Measurements from ENCODE around the gene DNAJC13. TPM values are rescaled to one million over a fixed set of nuclear protein-coding genes. Genes with fewer than 3 reads are reported as not detected.
A peak's percentile ranks its signal among the peaks of the same experiment; 100 is the strongest.

The DNAJC13 gene
- polyA plus RNA-seq, 3 donors: 18.7 to 32.3 (median 20.8) TPM

DNA sequence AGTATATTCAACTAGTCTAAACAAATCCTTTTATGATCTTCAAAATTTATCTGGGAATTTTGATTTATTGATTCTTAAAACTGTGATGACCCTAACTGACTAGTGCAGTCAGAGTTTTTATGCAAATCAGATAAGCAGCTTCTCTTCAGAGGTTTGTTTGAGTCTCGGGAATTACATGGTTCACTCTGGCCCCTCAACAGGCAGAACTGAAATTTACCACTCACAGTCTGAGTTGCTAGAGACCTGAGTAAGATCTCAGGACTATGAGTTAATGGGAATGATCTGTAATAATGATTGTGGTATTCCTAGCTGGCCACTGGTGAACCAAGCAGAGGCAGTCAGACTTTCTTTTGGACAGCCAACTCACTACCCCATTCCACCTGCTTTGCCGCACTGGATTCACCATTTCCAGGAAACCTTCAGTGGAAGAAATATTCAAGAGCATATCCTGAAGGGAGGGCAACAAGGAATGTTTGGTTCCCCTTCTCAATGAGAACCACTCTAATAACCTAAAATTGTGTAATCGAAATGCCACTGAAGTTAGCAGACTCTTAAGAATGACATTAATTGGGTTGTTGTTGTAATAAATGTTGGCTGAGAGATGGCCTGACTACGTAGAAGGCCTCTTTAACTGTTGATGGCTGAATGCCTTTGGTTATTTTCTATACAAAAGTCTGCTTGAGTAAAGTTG lies 11.5 kb upstream of the DNAJC13 start:
- TF ChIP-seq, protein P1, sequence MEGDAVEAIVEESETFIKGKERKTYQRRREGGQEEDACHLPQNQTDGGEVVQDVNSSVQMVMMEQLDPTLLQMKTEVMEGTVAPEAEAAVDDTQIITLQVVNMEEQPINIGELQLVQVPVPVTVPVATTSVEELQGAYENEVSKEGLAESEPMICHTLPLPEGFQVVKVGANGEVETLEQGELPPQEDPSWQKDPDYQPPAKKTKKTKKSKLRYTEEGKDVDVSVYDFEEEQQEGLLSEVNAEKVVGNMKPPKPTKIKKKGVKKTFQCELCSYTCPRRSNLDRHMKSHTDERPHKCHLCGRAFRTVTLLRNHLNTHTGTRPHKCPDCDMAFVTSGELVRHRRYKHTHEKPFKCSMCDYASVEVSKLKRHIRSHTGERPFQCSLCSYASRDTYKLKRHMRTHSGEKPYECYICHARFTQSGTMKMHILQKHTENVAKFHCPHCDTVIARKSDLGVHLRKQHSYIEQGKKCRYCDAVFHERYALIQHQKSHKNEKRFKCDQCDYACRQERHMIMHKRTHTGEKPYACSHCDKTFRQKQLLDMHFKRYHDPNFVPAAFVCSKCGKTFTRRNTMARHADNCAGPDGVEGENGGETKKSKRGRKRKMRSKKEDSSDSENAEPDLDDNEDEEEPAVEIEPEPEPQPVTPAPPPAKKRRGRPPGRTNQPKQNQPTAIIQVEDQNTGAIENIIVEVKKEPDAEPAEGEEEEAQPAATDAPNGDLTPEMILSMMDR (IDR thresholded peaks at IDR 0.05): no peak
- no peak overlapping the region for H3K4me3 ChIP-seq (replicated peaks in 1 of 3; ENCODE audit: low read depth in 2 of 3, low read length in 3 of 3)
- H3K4me3 Mint-ChIP-seq: no peak overlapping the region
- H3K9ac ChIP-seq (ENCODE audit: insufficient read depth, low read length, poor library complexity, severe bottlenecking): no peak overlapping the region
- H3K27ac Mint-ChIP-seq: peak overlapping the region in 1 of 7 donors; percentile 29
- H3K9me3 Mint-ChIP-seq: peaks cover 0 to 3% (median 2%) of the 10 kb centered on the region in 7 donors
- DNase-seq: no peak
- H3K4me1 Mint-ChIP-seq: peaks cover 23% of the 10 kb centered on the region
- no peaks in the 10 kb centered on the region for H3K9me3 ChIP-seq (replicated peaks in 1 of 2; ENCODE audit: control insufficient read depth in 1 of 2, insufficient read depth in 1 of 2, low read length in 2 of 2)
- H3K4me1 ChIP-seq (ENCODE audit: control insufficient read depth in 1 of 2, insufficient read depth in 2 of 2, low read length in 2 of 2): peaks cover 18 to 25% of the 10 kb centered on the region in 2 donors
- H3K27ac ChIP-seq (ENCODE audit: low read depth in 1 of 2, low read length in 2 of 2): no peak overlapping the region
- no peaks in the 10 kb centered on the region for H3K27me3 ChIP-seq (ENCODE audit: control insufficient read depth in 2 of 2, insufficient read depth in 2 of 2, low read length in 2 of 2)
- no peaks in the 10 kb centered on the region for H3K36me3 Mint-ChIP-seq
- no peak overlapping the region for H3K4me2 ChIP-seq (replicated peaks; ENCODE audit: extremely low read depth, low read length, poor library complexity, severe bottlenecking)
- 20% methylated on average over 1 of the region's 4 CpGs for WGBS (ENCODE audit: insufficient coverage)
- H3K79me2 ChIP-seq (ENCODE audit: insufficient read depth, low read length): no peaks in the 10 kb centered on the region
- no peaks in the 10 kb centered on the region for H3K36me3 ChIP-seq (replicated peaks in 1 of 2; ENCODE audit: control insufficient read depth in 1 of 2, insufficient read depth in 2 of 2, low read length in 2 of 2)
- H4K20me1 ChIP-seq (ENCODE audit: insufficient read depth, low read length): no peaks in the 10 kb centered on the region
- intact Hi-C loops (cut with micrococcal nuclease): no loop called here
- H2AFZ ChIP-seq (ENCODE audit: insufficient read depth, low read depth, low read length, poor library complexity, severe bottlenecking): no peak overlapping the region
- H3K27me3 Mint-ChIP-seq (ENCODE audit: low read depth in 3 of 3): no peaks in the 10 kb centered on the region

DNA sequence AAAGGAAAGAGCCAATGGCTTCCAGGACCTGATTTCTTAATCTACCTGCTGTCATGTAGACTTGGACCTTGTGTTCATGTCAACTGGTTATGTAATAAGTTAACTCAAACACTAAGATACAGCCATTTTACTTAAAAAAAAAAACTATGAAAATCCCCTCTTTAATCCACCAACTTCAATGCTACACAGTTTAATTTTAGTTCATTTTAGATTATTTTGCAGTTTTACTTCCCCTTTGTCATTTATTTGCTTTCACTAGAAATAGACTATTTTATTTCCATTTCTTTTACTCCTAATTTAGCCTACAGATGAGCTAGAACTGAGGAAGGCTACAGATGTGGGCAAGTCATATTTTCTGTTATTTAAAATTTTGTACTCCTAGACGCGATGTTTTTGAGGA lies 10.7 kb upstream of the DNAJC13 start:
- H2AFZ ChIP-seq (ENCODE audit: insufficient read depth, low read depth, low read length, poor library complexity, severe bottlenecking): no peak overlapping the region
- H3K9me3 ChIP-seq (replicated peaks in 1 of 2; ENCODE audit: control insufficient read depth in 1 of 2, insufficient read depth in 1 of 2, low read length in 2 of 2): no peaks in the 10 kb centered on the region
- peak overlapping the region in 6 of 7 donors; percentile 16 to 77 (median 47) for H3K27ac Mint-ChIP-seq
- no peaks in the 10 kb centered on the region for H3K36me3 Mint-ChIP-seq
- no peak overlapping the region for H3K9ac ChIP-seq (ENCODE audit: insufficient read depth, low read length, poor library complexity, severe bottlenecking)
- no peak overlapping the region for H3K4me3 ChIP-seq (replicated peaks in 1 of 3; ENCODE audit: low read depth in 2 of 3, low read length in 3 of 3)
- no peaks in the 10 kb centered on the region for H3K79me2 ChIP-seq (ENCODE audit: insufficient read depth, low read length)
- WGBS (ENCODE audit: insufficient coverage): no CpG with 5 or more reads among the region's 2 CpGs
- peak overlapping the region; percentile 36 for H3K4me2 ChIP-seq (replicated peaks; ENCODE audit: extremely low read depth, low read length, poor library complexity, severe bottlenecking)
- peaks cover 0 to 3% (median 2%) of the 10 kb centered on the region in 7 donors for H3K9me3 Mint-ChIP-seq
- no peaks in the 10 kb centered on the region for H3K27me3 Mint-ChIP-seq (ENCODE audit: low read depth in 3 of 3)
- no peaks in the 10 kb centered on the region for H3K36me3 ChIP-seq (replicated peaks in 1 of 2; ENCODE audit: control insufficient read depth in 1 of 2, insufficient read depth in 2 of 2, low read length in 2 of 2)
- TF ChIP-seq, protein P1 (IDR thresholded peaks at IDR 0.05): no peak
- intact Hi-C loops (cut with micrococcal nuclease): no loop called here
- peak overlapping the region in 1 of 2 donors; percentile 0 for H3K4me3 Mint-ChIP-seq
- no peak overlapping the region for H3K27ac ChIP-seq (ENCODE audit: low read depth in 1 of 2, low read length in 2 of 2)
- peaks cover 23% of the 10 kb centered on the region for H3K4me1 Mint-ChIP-seq
- no peaks in the 10 kb centered on the region for H4K20me1 ChIP-seq (ENCODE audit: insufficient read depth, low read length)
- H3K4me1 ChIP-seq (ENCODE audit: control insufficient read depth in 1 of 2, insufficient read depth in 2 of 2, low read length in 2 of 2): peaks cover 18 to 25% of the 10 kb centered on the region in 2 donors
- no peaks in the 10 kb centered on the region for H3K27me3 ChIP-seq (ENCODE audit: control insufficient read depth in 2 of 2, insufficient read depth in 2 of 2, low read length in 2 of 2)
- DNase-seq: peak in 2 of 3 donors; percentile 14 to 22
